Measurements from ENCODE around the gene STKLD1.

DNA sequence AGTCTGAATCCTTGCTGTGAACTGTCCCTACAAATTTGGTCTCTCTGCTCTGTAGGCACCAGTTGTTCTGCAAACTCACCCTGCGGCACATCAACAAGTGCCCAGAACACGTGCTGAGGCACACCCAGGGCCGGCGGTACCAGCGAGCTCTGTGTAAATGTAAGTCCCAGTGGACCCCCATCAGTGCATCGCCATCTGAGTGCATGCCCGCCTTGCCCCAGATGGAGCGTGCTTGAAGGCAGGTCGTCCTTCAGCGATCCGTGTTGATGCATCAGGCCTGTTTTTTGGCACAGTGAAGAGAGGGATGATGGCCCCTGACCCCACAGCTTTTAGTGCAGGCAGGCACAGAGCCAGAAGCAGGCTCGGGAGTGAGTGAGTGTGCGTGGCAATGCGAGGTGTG, 18.5 kb upstream of the STKLD1 start:
- TF ChIP-seq POLR2AphosphoS5 (IDR thresholded peaks at IDR 0.05) (no peak), CTCF (IDR thresholded peaks at IDR 0.05) (no peak)

All from gastroesophageal sphincter (tissue), 3 donors.